ENCODE results near the gene ZIC3.
"Not testable (repeated sequence)": the region's sequence is repeated elsewhere in the genome, so short reads cannot be mapped to it uniquely, and the experiment has no call there.

ZIC3 gene

GRCh38 chrX:137565921-137566745 is at the start of gene ZIC3:
TSS of gene ZIC3 (plus strand) at chrX:137566127. CDS start at chrX:137566692, 565 bp downstream.
- peak; percentile 10 for DNase-seq

DNA sequence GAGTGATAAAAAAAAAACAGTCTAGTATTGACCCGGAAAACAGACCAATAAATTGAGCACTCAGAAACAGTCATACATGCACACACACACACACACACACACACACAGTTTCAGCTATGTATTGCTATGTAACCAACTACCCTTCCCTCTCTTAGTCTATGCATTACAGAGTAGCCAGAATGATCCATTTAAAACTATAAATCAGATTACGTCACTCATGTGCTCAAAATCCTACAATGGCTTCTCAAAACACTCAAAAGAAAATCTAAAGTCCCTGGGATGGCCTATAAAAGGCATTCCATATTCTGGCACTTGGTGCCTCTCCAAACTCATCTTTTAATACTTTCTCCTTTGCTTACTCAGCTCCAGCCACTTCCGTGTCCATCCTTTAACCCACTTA is 46.5 kb upstream of the ZIC3 start:
- DNase-seq = no peak

- no peak for DNase-seq
Measured at GRCh38 chrX:137545711-137546651, 19.9 kb upstream of the ZIC3 start.

DNA sequence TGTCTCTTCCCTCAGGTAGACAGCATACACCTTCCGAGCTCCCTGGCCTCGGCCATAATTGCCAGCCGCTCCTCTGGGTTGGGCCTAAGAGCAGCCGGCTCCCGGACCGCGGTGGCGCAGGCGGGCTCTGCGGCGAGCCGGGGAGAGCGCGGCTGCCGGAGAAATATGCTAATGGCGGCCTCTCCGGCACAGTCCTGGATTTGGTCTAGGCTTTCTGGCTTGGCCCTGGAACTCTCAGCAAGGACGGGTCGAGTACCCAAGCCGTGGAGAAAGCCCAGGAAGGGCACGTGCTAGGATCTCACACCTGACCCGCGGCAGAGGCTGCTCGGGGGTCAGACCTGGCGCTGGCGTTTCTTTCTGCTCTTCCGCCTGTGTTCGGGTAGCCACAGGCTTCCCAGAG is 18.6 kb upstream of the ZIC3 start:
- no peak for DNase-seq

GRCh38 chrX:137548261-137548660 is 17.7 kb upstream of the ZIC3 start:
- DNase-seq = no peak

DNA sequence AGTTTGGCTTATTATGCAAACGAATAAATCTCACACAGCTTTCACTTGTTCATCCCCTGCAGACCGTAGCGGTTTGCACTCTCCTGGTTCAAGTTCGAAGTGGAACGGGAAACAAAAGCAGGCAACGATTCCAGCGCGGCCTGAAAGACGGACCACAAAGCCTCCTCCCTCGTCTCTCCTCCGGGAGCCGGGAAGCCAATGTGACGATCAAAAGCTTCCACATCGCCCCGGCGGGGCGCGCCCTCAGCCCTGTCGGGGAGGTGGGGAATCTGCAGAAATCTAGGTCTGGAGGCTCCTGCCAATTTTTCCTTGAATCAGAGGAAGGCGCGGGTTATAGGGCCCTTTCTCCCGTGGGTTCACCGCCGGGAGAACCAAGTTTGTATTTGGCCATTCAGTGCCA is 16.9 kb upstream of the ZIC3 start:
- no peak for DNase-seq

GRCh38 chrX:137549851-137550664 is 15.9 kb upstream of the ZIC3 start:
- no peak for DNase-seq

DNA sequence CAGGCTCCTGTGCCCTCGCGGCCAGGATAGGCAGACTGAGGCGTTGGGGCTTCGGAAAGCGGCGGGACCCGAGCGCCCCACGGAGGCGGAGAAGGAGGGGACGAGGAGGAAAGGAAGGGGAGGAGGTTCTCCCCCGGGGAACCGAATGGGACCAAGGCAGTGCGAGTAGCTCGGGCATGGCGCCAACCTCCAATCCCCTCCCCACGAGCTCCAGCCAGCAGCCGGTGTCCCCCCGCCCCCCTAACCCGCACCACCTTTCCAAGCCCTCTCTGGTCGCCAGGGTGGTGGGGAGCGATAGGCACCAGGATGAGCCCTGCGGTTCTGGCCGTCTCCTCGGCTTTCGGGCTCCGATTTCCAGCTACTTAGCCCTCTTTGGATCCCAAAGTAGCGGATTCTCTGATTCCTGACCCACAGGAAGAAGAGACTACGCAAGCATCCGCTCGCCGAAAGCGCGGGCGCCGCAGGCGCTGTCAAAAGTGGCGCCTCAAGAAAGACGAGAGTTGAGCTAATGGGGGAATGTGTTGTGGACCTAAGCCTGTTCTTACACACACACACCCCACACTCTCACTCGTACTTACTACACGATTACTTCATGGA is 15.2 kb upstream of the ZIC3 start:
- no peak for DNase-seq

DNA sequence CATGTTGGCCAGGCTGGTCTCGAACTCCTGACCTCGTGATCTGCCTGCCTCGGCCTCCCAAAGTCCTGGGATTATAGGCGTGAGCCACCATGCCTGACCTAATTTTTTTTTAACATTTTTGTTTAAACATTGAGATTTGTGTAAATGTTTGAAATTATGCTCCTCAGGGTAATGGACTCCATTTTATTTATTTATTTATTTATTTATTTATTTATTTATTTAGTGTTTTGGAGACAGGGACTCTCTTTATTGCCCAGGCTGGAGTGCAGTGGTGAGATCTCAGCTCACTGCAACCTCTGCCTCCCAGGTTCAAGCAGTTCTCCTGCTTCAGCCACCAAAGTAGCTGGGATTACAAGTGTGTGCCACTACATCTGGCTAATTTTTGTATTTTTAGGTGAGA is 13.8 kb upstream of the ZIC3 start:
- DNase-seq = not testable (repeated sequence)

GRCh38 chrX:137562096-137562495 is 3.8 kb upstream of the ZIC3 start:
- DNase-seq = no peak

GRCh38 chrX:137563681-137564651 is 2.0 kb upstream of the ZIC3 start:
- DNase-seq = no peak

DNA sequence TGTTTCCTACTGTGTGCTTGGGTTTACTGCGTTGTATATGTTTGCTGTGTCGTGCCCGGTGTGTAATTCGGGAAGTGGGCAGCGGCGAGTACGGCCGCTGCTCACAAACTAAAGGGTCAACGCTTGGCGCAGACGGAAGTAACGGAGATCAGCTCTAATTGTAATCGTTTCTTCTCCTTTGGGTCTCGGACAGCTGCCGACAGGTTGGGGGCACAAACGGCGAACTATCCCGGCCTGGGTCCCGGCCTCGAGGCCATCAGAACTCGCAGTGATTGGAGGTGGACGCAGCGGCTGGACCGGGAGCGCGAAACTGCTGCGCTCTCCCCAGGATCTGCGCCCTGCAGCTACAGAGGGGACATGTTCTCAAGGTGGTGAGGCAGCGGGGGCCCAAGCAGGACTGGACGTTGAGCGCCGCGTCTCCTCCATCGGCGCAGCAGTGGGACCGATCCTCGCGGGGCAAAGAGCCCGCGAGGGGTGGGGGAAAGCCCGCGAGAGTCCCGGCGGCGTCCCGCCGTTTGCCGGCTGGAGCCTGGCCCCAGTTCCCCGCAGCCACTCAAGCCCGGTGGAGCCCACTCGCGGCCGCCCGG is 516 bp upstream of the ZIC3 start:
- DNase-seq = no peak

- no peak for DNase-seq
Measured at GRCh38 chrX:137566746-137567679, 1.1 kb downstream of the ZIC3 start.

DNA sequence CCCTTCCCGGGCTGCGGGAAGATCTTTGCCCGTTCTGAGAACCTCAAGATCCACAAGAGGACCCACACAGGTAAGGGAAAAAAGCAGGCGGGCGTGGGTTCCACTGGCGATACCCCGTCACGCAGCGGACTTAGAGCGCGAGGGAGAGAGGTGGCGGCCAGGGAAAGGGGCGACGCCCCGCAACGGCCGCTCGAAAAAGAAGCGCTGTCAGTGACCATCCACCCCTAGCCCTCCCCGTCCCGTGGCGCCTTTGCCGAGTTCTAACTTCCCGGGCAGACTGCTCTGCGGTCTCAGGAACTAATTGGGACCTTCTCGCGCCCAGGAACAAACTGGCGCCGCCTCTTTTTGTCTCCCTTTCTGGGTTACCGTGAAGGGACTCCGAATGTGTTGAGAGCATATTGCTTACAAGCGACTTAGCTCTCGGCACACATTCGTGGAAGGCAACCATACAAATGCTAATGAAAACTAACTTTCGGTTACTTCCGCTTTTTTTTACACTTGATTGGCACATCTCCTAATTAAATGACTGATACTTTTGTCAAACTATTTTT is 1.8 kb downstream of the ZIC3 start:
- no peak for DNase-seq

GRCh38 chrX:137568741-137569469 is 3.0 kb downstream of the ZIC3 start:
- DNase-seq = no peak

GRCh38 chrX:137569470-137569891 is 3.6 kb downstream of the ZIC3 start:
- no peak for DNase-seq

GRCh38 chrX:137573324-137574101 is 7.6 kb downstream of the ZIC3 start:
- DNase-seq = no peak

Data from activated CD4-positive, alpha-beta T cell treated with anti-CD3 and anti-CD28 coated beads, Interleukin-10, Interleukin-2, amounts not matched to agents 100 ng/mL and 50 ng/mL, durations not matched to agents 16 hours and 8 hours (primary cell).